ENCODE results near the gene PHEX.

PHEX gene

GRCh38 chrX:21993265-21993664, 38.9 kb upstream of the PHEX start:
- TF ChIP-seq, protein P1, sequence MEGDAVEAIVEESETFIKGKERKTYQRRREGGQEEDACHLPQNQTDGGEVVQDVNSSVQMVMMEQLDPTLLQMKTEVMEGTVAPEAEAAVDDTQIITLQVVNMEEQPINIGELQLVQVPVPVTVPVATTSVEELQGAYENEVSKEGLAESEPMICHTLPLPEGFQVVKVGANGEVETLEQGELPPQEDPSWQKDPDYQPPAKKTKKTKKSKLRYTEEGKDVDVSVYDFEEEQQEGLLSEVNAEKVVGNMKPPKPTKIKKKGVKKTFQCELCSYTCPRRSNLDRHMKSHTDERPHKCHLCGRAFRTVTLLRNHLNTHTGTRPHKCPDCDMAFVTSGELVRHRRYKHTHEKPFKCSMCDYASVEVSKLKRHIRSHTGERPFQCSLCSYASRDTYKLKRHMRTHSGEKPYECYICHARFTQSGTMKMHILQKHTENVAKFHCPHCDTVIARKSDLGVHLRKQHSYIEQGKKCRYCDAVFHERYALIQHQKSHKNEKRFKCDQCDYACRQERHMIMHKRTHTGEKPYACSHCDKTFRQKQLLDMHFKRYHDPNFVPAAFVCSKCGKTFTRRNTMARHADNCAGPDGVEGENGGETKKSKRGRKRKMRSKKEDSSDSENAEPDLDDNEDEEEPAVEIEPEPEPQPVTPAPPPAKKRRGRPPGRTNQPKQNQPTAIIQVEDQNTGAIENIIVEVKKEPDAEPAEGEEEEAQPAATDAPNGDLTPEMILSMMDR (IDR thresholded peaks at IDR 0.05; ENCODE audit: extremely low read depth, insufficient read depth, missing control alignments): no peak
- no peak for DNase-seq (ENCODE audit: low spot score)
- in situ Hi-C loops (cut with MboI; ENCODE audit: low pct_unique_long_range_greater_than_20kb, low sequenced_read_pairs, unreplicated experiment): loop anchor here (25.0 kb wide), 1 partner anchor 744 kb away; no protein-coding TSS in a partner anchor

DNA sequence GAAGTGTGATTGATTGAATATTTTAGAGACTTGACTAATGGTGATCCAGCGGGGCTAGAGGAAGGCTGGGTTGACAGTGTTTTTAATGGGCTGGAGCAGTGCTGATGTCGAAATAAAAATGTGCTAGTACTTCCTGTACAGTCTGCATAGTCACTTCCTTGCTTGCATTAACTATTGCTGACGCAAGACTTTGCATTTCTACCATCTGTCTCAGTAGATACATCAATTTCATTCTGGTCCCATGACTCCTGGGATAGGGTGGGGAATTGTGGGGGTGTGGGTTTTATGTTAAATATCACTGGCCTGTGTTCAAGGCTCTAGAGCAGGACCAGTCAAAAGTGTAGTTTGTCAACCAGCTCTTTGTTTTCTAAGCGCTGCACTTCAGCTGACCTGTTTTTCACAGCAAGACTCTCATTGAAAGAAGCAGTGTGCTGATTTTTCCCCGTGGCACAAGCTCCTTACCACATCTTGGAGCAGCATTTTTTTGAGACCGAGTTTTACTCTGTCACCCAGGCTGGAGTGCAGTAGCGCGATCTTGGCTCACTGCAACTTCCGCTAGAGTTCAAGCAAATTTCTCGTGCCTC, 35.2 kb upstream of the PHEX start:
- TF ChIP-seq, protein P1 (IDR thresholded peaks at IDR 0.05; ENCODE audit: extremely low read depth, insufficient read depth, missing control alignments): no peak
- in situ Hi-C loops (cut with MboI; ENCODE audit: low pct_unique_long_range_greater_than_20kb, low sequenced_read_pairs, unreplicated experiment): loop anchor here (25.0 kb wide), 1 partner anchor 740 kb away; no protein-coding TSS in a partner anchor
- no peak for DNase-seq (ENCODE audit: low spot score)

- no peak for DNase-seq (ENCODE audit: low spot score)
- TF ChIP-seq, protein P1 (IDR thresholded peaks at IDR 0.05; ENCODE audit: extremely low read depth, insufficient read depth, missing control alignments): no peak
- in situ Hi-C loops (cut with MboI; ENCODE audit: low pct_unique_long_range_greater_than_20kb, low sequenced_read_pairs, unreplicated experiment): loop anchor here (25.0 kb wide), 1 partner anchor 739 kb away; no protein-coding TSS in a partner anchor
These were observed 34.1 kb upstream of the PHEX start for GRCh38 chrX:21998037-21998436.

- TF ChIP-seq, protein P1 (IDR thresholded peaks at IDR 0.05; ENCODE audit: extremely low read depth, insufficient read depth, missing control alignments): no peak
- in situ Hi-C loops (cut with MboI; ENCODE audit: low pct_unique_long_range_greater_than_20kb, low sequenced_read_pairs, unreplicated experiment): no loop called here
- DNase-seq (ENCODE audit: low spot score): no peak
These were observed 27.3 kb upstream of the PHEX start for GRCh38 chrX:22004866-22005265.

GRCh38 chrX:22012051-22012450, 20.1 kb upstream of the PHEX start:
- no peak for DNase-seq (ENCODE audit: low spot score)
- in situ Hi-C loops (cut with MboI; ENCODE audit: low pct_unique_long_range_greater_than_20kb, low sequenced_read_pairs, unreplicated experiment): no loop called here
- TF ChIP-seq, protein P1 (IDR thresholded peaks at IDR 0.05; ENCODE audit: extremely low read depth, insufficient read depth, missing control alignments): no peak

- in situ Hi-C loops (cut with MboI; ENCODE audit: low pct_unique_long_range_greater_than_20kb, low sequenced_read_pairs, unreplicated experiment): no loop called here
- TF ChIP-seq, protein P1 (IDR thresholded peaks at IDR 0.05; ENCODE audit: extremely low read depth, insufficient read depth, missing control alignments): no peak
- no peak for DNase-seq (ENCODE audit: low spot score)
These were observed 19.2 kb upstream of the PHEX start for GRCh38 chrX:22012931-22013330.
